HEK293 (cell line): ENCODE results near the gene MTHFD1.

Experiments used
- AEBP2 ChIP-seq: fragments of 450-650 bp; formaldehyde crosslinking; IDR thresholded peaks from 2 replicates; pipeline ENCODE4 v1.5.1; 2016; ENCODE audit warnings: missing biosample characterization, missing genetic modification characterization, borderline replicate concordance
- ATF2 ChIP-seq: fragments of 450-650 bp; formaldehyde crosslinking; IDR thresholded peaks from 2 replicates; pipeline ENCODE4 v1.5.1; 2016; ENCODE audit warnings: missing biosample characterization, missing genetic modification characterization, low read depth
- CTCF ChIP-seq: fragments of 450-650 bp; formaldehyde crosslinking; IDR thresholded peaks from 2 replicates; pipeline ENCODE4 v1.5.1; 2016; ENCODE audit warnings: missing biosample characterization, missing genetic modification characterization
- ELK4 ChIP-seq: IDR thresholded peaks from 2 replicates; pipeline ENCODE4 v1.6.1; 2011; ENCODE audit warnings: mild to moderate bottlenecking, low read depth, low read length, borderline replicate concordance
- GFI1B ChIP-seq: fragments of 450-650 bp; formaldehyde crosslinking; IDR thresholded peaks from 2 replicates; pipeline ENCODE4 v1.5.1; 2016; ENCODE audit warnings: missing biosample characterization, missing genetic modification characterization
- KLF10 ChIP-seq: fragments of 450-650 bp; IDR thresholded peaks from 2 replicates; pipeline ENCODE4 v1.5.1; 2018; ENCODE audit warnings: missing biosample characterization, mild to moderate bottlenecking, missing genetic modification characterization
- MEIS1 ChIP-seq: sonication (generic); formaldehyde crosslinking; IDR thresholded peaks from 2 replicates; pipeline ENCODE4 v1.8.1; 2022; ENCODE audit warnings: missing genetic modification reagents, mild to moderate bottlenecking, borderline replicate concordance
- REST ChIP-seq: fragments of 450-650 bp; formaldehyde crosslinking; IDR thresholded peaks from 2 replicates; pipeline ENCODE4 v1.5.1; 2016; ENCODE audit warnings: missing biosample characterization, missing genetic modification characterization
- SCRT2 ChIP-seq: fragments of 450-650 bp; formaldehyde crosslinking; IDR thresholded peaks from 2 replicates; pipeline ENCODE4 v1.5.1; 2016; ENCODE audit warnings: missing biosample characterization, missing genetic modification characterization
- YY2 ChIP-seq: fragments of 450-650 bp; formaldehyde crosslinking; IDR thresholded peaks from 2 replicates; pipeline ENCODE4 v1.5.1; 2016; ENCODE audit warnings: missing biosample characterization, missing genetic modification characterization
- ZBTB17 ChIP-seq: fragments of 450-650 bp; formaldehyde crosslinking; IDR thresholded peaks from 2 replicates; pipeline ENCODE4 v1.5.1; 2016; ENCODE audit warnings: missing biosample characterization, missing genetic modification characterization
- ZBTB21 ChIP-seq: fragments of 450-650 bp; formaldehyde crosslinking; IDR thresholded peaks from 2 replicates; pipeline ENCODE4 v1.5.1; 2017; ENCODE audit warnings: missing biosample characterization, missing genetic modification characterization
- ZBTB49 ChIP-seq: fragments of 450-650 bp; formaldehyde crosslinking; IDR thresholded peaks from 2 replicates; pipeline ENCODE4 v1.5.1; 2016; ENCODE audit warnings: missing biosample characterization, missing genetic modification characterization, low read depth
- ZFHX2 ChIP-seq: fragments of 450-650 bp; formaldehyde crosslinking; conservative IDR thresholded peaks from 2 replicates; pipeline ENCODE4 v1.5.1; 2016; ENCODE audit warnings: missing biosample characterization, missing genetic modification characterization
- ZNF133 ChIP-seq: fragments of 450-650 bp; formaldehyde crosslinking; IDR thresholded peaks from 2 replicates; pipeline ENCODE4 v1.5.1; 2016; ENCODE audit warnings: missing biosample characterization, missing genetic modification characterization
- ZNF184 ChIP-seq: fragments of 450-650 bp; IDR thresholded peaks from 2 replicates; pipeline ENCODE4 v1.5.1; 2018; ENCODE audit warnings: missing biosample characterization, mild to moderate bottlenecking, missing genetic modification characterization
- ZNF335 ChIP-seq: fragments of 450-650 bp; formaldehyde crosslinking; conservative IDR thresholded peaks from 2 replicates; pipeline ENCODE4 v1.5.1; 2016; ENCODE audit warnings: missing biosample characterization, missing genetic modification characterization
- ZNF362 ChIP-seq: fragments of 450-650 bp; formaldehyde crosslinking; IDR thresholded peaks from 2 replicates; pipeline ENCODE4 v1.5.1; 2016; ENCODE audit warnings: missing biosample characterization, missing genetic modification characterization
- ZNF404 ChIP-seq: fragments of 450-650 bp; formaldehyde crosslinking; IDR thresholded peaks from 2 replicates; pipeline ENCODE4 v1.5.1; 2017; ENCODE audit warnings: missing biosample characterization, missing genetic modification characterization
- ZNF426 ChIP-seq: fragments of 450-650 bp; formaldehyde crosslinking; IDR thresholded peaks from 2 replicates; pipeline ENCODE4 v1.5.1; 2017; ENCODE audit warnings: missing biosample characterization, missing genetic modification characterization, mild to moderate bottlenecking, inconsistent platforms, moderate library complexity
- ZNF548 ChIP-seq: fragments of 450-650 bp; formaldehyde crosslinking; IDR thresholded peaks from 2 replicates; pipeline ENCODE4 v1.5.1; 2016; ENCODE audit warnings: missing biosample characterization, missing genetic modification characterization
- ZNF561 ChIP-seq: fragments of 450-650 bp; IDR thresholded peaks from 2 replicates; pipeline ENCODE4 v1.5.1; 2018; ENCODE audit warnings: missing biosample characterization, missing genetic modification characterization, borderline replicate concordance
- ZNF629 ChIP-seq: fragments of 450-650 bp; formaldehyde crosslinking; IDR thresholded peaks from 2 replicates; pipeline ENCODE4 v1.5.1; 2017; ENCODE audit warnings: missing biosample characterization, missing genetic modification characterization
- ZNF658 ChIP-seq: fragments of 450-650 bp; formaldehyde crosslinking; IDR thresholded peaks from 2 replicates; pipeline ENCODE4; 2016; ENCODE audit warnings: missing biosample characterization, missing genetic modification characterization
- ZNF664 ChIP-seq: fragments of 450-650 bp; formaldehyde crosslinking; IDR thresholded peaks from 2 replicates; pipeline ENCODE4 v1.5.1; 2016; ENCODE audit warnings: missing biosample characterization, missing genetic modification characterization
- ZSCAN4 ChIP-seq: fragments of 450-650 bp; formaldehyde crosslinking; IDR thresholded peaks from 2 replicates; pipeline ENCODE4 v1.5.1; 2017; ENCODE audit warnings: missing biosample characterization, missing genetic modification characterization

MTHFD1 gene

GRCh38 chr14:64504310-64504896, 116.2 kb downstream of the MTHFD1 start, which contains the start of gene ZBTB1 (continued):
- TF ChIP-seq ZBTB49 (tag by site-specific recombination) (no peak), ELK4 (no peak), GFI1B (tag by site-specific recombination) (no peak), ATF2 (tag by site-specific recombination) (no peak), YY2 (tag by site-specific recombination) (no peak), ZBTB21 (tag by site-specific recombination) (no peak), ZNF658 (tag by site-specific recombination) (no peak), ZNF362 (tag by site-specific recombination) (no peak), ZNF404 (tag by site-specific recombination) (no peak), ZNF664 (no peak), ZSCAN4 (tag by site-specific recombination) (0 out of 2 replicates have a peak, but pooled peaks have one; percentile 26), ZNF561 (tag by site-specific recombination) (no peak), AEBP2 (tag by site-specific recombination) (no peak), ZNF133 (no peak), ZNF629 (no peak; the same call in 1 of the 2 replicates), ZNF335 (tag by site-specific recombination) (peak; percentile 50), REST (tag by site-specific recombination) (no peak), SCRT2 (tag by site-specific recombination) (peak; percentile 98), ZNF548 (tag by site-specific recombination) (no peak), MEIS1 (CRISPR knock-in tag) (no peak), ZFHX2 (peak; percentile 58; the same call in 1 of the 2 replicates), CTCF (tag by site-specific recombination) (no peak), KLF10 (no peak), ZNF184 (tag by site-specific recombination) (no peak), ZNF426 (tag by site-specific recombination) (no peak), ZBTB17 (tag by site-specific recombination) (peak; percentile 80)
